Type B pancreatic cell (in vitro differentiated cells): Measurements from ENCODE around the gene TRMT2A. TPM values are rescaled to one million over a fixed set of nuclear protein-coding genes. Genes with fewer than 3 reads are reported as not detected.

ENCODE experiments used
- DNase-seq: peaks from one replicate; pipeline ENCODE4 v3.0.0; 2021; ENCODE audit warnings: mixed read lengths; ENCODE audit not compliant: unreplicated experiment; ENCODE audit errors: extremely low spot score
- H3K27ac Mint-ChIP-seq: 2 replicates; pipeline ENCODE4 v1.8.0; 2021; ENCODE audit warnings: mild to moderate bottlenecking, mixed read lengths
- H3K27me3 Mint-ChIP-seq: 2 replicates; pipeline ENCODE4 v1.8.0; 2021; ENCODE audit warnings: mixed read lengths
- H3K36me3 Mint-ChIP-seq: 2 replicates; pipeline ENCODE4 v1.8.0; 2021; ENCODE audit warnings: mixed read lengths
- H3K4me1 Mint-ChIP-seq: one replicate; pipeline ENCODE4 v1.8.0; 2021; ENCODE audit warnings: mixed read lengths; ENCODE audit not compliant: unreplicated experiment
- H3K4me3 Mint-ChIP-seq: 2 replicates; pipeline ENCODE4 v1.8.0; 2021; ENCODE audit warnings: mild to moderate bottlenecking, mixed read lengths
- H3K9me3 Mint-ChIP-seq: 2 replicates; pipeline ENCODE4 v1.8.0; 2021; ENCODE audit warnings: mixed read lengths
- total RNA-seq: library from RNA; stranded (reverse); gene quantifications from 2 replicates; pipeline ENCODE4 v1.2.1, GENCODE V29; 2021; ENCODE audit warnings: low replicate concordance
- TF ChIP-seq, protein P1 (sequence below): fragments of 200-600 bp; sonication (generic); conservative IDR thresholded peaks from 2 replicates; pipeline ENCODE4 v1.5.0; 2021; ENCODE audit warnings: antibody characterized with exemption, mild to moderate bottlenecking

TRMT2A gene
- total RNA-seq, 1 donor from 2014 or later: 64.8 TPM

DNA sequence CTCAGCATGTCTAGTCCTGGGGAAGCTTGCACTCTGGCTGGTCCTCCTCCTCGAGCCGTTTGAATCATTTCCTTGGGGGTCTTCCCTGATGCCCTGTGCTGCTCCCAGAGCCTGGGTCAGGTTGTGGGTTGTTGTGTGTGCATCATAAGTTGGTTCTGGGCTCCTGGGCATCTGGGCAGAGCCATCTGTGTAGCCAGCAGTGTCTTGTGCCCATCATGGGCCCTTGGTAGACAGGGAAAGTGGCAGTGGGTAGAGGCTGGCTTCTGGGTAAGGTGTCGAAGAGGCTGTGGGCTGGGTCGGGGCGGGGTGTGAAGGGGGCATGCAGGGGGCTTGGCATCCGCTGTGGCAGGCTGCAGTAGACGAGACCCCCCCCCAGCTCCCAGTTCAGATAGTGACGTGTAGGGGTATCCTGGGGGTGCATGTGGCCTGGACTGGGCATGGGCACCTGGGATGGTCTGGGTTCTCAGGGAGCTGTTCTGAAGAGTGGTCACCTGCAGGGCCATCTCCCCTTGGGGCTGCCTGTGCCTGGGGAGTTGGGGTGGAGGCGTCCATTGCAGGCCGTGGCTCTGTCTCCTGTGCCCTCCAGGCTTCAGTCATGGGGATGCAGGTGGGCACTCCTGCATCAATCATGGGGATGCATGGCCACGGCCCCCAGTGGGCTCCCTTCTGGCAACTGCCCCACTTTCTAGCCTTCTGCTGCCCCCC, 7.2 kb upstream of the TRMT2A start:
- DNase-seq: no peak
- H3K27me3 Mint-ChIP-seq: no peaks in the 10 kb centered on the region
- H3K9me3 Mint-ChIP-seq: no peaks in the 10 kb centered on the region
- no peaks in the 10 kb centered on the region for H3K4me1 Mint-ChIP-seq
- H3K36me3 Mint-ChIP-seq: peaks cover 3% of the 10 kb centered on the region
- H3K27ac Mint-ChIP-seq: no peak overlapping the region
- TF ChIP-seq, protein P1, sequence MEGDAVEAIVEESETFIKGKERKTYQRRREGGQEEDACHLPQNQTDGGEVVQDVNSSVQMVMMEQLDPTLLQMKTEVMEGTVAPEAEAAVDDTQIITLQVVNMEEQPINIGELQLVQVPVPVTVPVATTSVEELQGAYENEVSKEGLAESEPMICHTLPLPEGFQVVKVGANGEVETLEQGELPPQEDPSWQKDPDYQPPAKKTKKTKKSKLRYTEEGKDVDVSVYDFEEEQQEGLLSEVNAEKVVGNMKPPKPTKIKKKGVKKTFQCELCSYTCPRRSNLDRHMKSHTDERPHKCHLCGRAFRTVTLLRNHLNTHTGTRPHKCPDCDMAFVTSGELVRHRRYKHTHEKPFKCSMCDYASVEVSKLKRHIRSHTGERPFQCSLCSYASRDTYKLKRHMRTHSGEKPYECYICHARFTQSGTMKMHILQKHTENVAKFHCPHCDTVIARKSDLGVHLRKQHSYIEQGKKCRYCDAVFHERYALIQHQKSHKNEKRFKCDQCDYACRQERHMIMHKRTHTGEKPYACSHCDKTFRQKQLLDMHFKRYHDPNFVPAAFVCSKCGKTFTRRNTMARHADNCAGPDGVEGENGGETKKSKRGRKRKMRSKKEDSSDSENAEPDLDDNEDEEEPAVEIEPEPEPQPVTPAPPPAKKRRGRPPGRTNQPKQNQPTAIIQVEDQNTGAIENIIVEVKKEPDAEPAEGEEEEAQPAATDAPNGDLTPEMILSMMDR: no peak
- H3K4me3 Mint-ChIP-seq: no peak overlapping the region

DNA sequence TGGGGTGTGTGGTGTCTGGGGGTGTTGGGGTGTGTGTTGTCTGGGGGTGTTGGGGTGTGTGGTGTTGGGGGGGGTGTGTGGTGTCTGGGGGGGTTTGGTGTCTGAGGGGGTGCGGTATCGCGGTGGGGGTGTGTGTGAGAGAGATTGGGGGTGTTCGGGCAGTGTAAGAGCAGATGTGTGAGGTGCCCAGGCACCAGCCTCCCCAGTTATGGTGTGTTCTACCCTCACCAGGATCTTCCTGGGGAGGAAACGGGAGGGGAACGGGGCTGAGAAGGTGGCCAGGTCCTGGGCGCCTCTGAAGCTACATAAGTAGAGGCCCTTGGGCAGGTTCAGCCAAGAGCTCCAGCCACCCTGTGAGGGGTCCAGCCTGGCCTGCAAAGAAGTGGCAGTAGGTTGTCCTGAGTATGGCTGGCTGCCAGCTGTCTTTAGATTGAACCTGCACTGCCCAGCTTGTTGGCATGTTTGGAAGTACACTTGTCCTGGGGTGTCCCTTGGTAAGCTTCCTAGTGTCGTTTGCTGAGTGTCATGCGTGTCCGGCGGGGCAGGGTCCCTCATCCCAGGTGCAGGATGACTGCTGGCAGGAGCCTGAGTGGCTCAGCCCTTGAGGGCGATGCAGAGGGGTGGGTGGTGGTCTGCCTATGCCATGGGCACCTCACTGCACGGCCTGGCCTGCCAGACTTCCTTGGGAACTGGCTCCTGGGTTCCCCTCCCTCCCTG, 6.5 kb upstream of the TRMT2A start:
- H3K4me3 Mint-ChIP-seq: no peak overlapping the region
- H3K9me3 Mint-ChIP-seq: no peaks in the 10 kb centered on the region
- H3K27me3 Mint-ChIP-seq: no peaks in the 10 kb centered on the region
- DNase-seq: no peak
- peaks cover 6% of the 10 kb centered on the region for H3K36me3 Mint-ChIP-seq
- peaks cover 4% of the 10 kb centered on the region for H3K4me1 Mint-ChIP-seq
- TF ChIP-seq, protein P1: no peak
- no peak overlapping the region for H3K27ac Mint-ChIP-seq

DNA sequence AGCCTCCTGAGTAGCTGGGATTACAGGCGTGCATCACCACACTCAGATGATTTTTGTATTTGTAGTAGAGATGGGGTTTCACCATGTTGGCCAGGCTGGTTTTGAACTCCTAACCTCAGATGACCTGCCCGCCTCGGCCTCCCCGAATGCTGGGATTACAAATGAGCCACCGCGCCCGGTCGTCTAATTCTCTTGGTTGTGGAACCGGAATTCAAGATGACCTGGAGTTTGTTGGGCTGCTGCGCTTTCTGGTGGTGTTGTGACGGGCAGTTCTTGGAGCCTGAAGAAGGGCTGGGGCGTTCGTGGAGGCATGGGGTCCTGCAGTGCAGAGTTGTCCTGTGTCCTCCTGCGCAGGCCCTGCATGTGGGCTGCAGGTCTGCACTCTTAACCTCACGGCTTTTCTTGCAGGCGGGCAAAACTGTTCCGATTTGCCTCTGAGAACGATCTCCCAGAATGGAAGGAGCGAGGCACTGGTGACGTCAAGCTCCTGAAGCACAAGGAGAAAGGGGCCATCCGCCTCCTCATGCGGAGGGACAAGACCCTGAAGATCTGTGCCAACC, 4.9 kb upstream of the TRMT2A start:
- Mint-ChIP-seq H3K4me3 (no peak overlapping the region), H3K36me3 (peaks cover 6% of the 10 kb centered on the region), H3K27ac (no peak overlapping the region), H3K4me1 (peaks cover 5% of the 10 kb centered on the region), H3K27me3 (no peaks in the 10 kb centered on the region), H3K9me3 (no peaks in the 10 kb centered on the region)
- DNase-seq: no peak
- TF ChIP-seq, protein P1: no peak

DNA sequence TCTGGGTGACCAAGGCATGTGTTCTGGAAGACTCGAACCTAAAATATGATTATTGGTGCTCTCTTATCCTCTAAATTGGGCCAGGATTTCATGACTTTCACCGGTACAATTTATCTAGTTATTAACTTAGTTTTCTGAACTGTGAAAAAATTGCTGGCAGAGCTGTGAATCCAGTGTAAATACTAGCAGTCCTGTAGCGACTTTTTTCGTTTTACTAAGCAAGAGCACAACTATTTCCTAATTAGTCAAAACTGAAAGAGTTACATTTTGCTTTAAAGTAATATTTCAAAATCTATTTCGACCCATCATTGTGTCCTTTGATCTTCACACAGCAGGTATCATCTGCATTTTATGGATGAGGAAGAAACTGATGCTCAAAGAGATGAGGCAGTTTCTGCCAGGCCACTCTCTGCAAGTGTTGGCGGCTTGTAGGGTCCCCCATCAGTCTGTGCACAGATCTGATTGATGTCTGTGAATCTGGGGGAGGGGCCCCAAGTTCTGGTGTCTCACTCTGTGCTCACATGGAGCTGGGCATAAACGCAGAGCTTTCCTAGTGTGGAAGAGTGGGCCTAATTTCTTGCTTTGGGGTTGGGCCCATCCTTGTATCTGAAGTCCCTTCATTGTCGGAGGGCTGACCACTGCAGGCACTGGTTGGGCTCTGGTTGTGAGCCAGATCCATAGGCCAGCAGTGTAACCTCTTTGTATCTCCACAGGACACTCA, 1.4 kb upstream of the TRMT2A start:
- peak overlapping the region; percentile 92 for H3K4me3 Mint-ChIP-seq
- H3K9me3 Mint-ChIP-seq: no peaks in the 10 kb centered on the region
- peaks cover 5% of the 10 kb centered on the region for H3K4me1 Mint-ChIP-seq
- TF ChIP-seq, protein P1: no peak
- peaks cover 9% of the 10 kb centered on the region for H3K36me3 Mint-ChIP-seq
- DNase-seq: no peak
- H3K27me3 Mint-ChIP-seq: no peaks in the 10 kb centered on the region
- H3K27ac Mint-ChIP-seq: peak overlapping the region; percentile 87

DNA sequence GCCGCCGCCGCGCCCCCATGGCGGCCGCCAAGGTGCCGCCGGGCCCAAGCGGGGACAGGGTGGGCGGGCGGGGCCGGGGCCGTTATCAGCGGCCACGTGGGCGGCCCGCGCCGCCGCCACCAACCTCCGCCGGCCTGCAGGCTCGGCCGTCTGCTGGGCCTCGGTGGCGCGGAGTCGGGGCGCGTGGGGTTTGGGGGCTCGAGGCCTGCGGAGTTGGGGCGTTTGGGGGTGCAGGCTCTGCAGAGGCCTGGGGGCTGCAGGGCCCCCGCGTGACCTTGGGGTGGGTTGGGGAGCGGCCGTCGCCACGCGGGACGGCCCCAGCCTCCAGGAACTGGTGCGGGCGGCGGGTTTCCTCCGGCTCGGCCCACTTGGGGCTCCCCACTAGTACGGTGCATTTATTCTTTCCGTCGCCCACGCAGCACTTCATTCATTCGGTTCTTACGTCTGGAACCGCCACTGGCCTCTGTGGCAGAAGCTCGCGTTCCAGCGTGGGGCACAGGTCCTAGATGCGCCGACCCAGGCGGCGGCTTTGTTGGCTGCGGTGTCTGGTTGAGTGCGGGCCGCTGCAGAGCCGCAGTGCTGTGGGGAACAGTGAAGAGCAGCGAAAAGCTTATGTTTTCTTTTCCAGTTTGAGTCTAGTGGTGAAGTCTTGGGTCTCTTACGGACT, 740 bp upstream of the TRMT2A start:
- Mint-ChIP-seq H3K27me3 (no peaks in the 10 kb centered on the region), H3K4me3 (peak overlapping the region; percentile 92), H3K36me3 (peaks cover 9% of the 10 kb centered on the region), H3K9me3 (no peaks in the 10 kb centered on the region), H3K4me1 (peaks cover 5% of the 10 kb centered on the region), H3K27ac (peak overlapping the region; percentile 87)
- DNase-seq: no peak
- TF ChIP-seq, protein P1: no peak
